Heart left ventricle (tissue), 13 donors: ENCODE results near the gene FFAR3.

Experiments
- CTCF ChIP-seq, 12 donors: fragments of 200-600 bp; sonication (generic) in 4 of 12; IDR thresholded peaks; one replicate each; pipeline versions ENCODE4 v1.5.0 to v1.8.0; 2018 to 2022; ENCODE audit warnings: antibody characterized with exemption in 12 of 12, mild to moderate bottlenecking in 5 of 12
- POLR2A ChIP-seq, 2 donors: fragments of 450-650 bp; IDR thresholded peaks; one replicate each; pipeline ENCODE4 v1.6.1; 2017; ENCODE audit warnings: antibody characterized with exemption in 2 of 2, mild to moderate bottlenecking in 2 of 2, moderate library complexity in 2 of 2
- donor health status: ischemic (EF 13 %, LVEDD 7.1; RV severe dilation, severe dysfunction).
- donor health status: DM: no; HTN: yes; CAD: no.
- donor health status: DM: no; HTN: no; CAD: no.
- donor health status: ischemic (EF 25% LVEDD 6.9; RV normal size, moderate dysfunction).
- donor health status: ischemic (EF 25% LVEDD 5.7; RV mildly dilated, moderate dysfunction).
- donor health status: ischemic (EF 35%, LVEDD 5.7; RV mildly dilated, moderate dysfunction).
- donor health status: nonischemic (EF 11% LVEDD 7.7; RV severe dilation, severe dysfunction).
- donor health status: DM: yes; HTN: yes; CAD: no.
- donor health status: PGD.
- donor health status: ischemic (EF 29% LVEDD 5.4; RV normal size, mild dysfunction).
- donor health status: nonischemic (EF 23%, LVEDD 6.1; RV moderate dilation, normal function).

- TF ChIP-seq CTCF (IDR thresholded peaks at IDR 0.05) (no peak), POLR2A (IDR thresholded peaks at IDR 0.05) (no peak)
Measured at GRCh38 chr19:35354898-35355297, 3.4 kb upstream of the FFAR3 start.
